HG03571 (cell line): Measurements from ENCODE around the gene OR10A2.
"Not testable (repeated sequence)": the region's sequence is repeated elsewhere in the genome, so short reads cannot be mapped to it uniquely, and the experiment has no call there.

Experiments
- ATAC-seq: cut with Tn5 transposase; IDR thresholded peaks from one replicate; pipeline ENCODE4 v1.9.1; 2021; ENCODE audit not compliant: unreplicated experiment

The OR10A2 gene

GRCh38 chr11:6862961-6863360 lies at the start of gene OR10A2:
Gene OR10A2, plus strand, starts transcription at chr11:6863057. Its CDS starts 6,698 bp downstream, at chr11:6869755.
- ATAC-seq = no peak

DNA sequence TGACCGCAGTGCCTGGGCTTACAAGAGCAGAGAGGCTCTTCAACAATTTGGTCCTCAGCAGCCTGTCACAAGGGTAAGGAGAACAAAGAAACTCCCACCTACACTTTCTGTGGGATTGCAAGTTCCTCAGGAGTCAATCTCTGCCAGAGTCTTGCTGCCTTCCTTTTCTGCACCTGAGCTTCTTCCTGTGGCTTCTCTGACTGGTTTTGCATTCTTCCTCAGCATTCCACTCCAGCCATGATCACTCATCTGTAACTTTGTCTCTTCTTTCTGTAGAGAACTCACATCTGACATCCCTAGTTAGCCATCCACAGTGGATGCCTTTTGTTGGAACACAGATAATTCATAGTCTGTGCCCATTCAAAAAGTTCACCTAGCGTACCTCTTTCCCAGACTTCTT lies 49.2 kb upstream of the OR10A2 start:
- ATAC-seq = no peak

- no peak for ATAC-seq
Measured at GRCh38 chr11:6817694-6818093, 45.2 kb upstream of the OR10A2 start.

GRCh38 chr11:6818967-6819366 lies 43.9 kb upstream of the OR10A2 start:
- ATAC-seq = no peak

DNA sequence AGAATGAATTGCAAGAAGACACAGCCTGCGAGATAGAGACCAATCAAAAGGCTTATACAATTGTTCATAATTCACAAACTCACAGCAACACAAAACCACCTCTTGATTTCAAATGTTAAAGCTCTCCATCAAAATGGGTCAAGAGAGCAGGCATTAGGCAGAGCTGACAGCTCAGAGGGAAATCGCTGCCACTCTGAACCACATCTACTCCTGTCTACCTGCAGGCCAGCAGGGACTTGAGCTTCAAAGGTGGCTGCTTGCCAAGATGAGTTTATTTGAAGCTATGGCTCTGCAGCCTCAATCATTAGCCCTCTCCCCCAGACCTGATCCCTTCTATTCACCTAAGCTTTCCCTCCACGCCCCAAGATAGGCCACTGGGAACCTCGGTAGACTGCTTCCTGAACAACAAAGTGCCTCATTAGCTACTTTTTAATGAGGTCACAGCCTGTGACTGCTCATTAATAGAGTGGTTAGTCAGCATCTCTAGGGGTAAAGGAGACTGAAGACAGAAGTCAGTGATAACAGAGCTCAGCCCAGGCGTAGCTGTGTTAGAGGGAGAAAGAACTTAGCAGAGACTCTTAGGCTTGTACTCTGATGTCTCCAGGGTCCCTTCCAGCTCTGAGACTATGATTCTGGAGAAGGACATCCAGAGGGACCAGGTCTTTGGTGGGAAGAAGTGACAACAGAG lies 38.6 kb upstream of the OR10A2 start:
- ATAC-seq = no peak

DNA sequence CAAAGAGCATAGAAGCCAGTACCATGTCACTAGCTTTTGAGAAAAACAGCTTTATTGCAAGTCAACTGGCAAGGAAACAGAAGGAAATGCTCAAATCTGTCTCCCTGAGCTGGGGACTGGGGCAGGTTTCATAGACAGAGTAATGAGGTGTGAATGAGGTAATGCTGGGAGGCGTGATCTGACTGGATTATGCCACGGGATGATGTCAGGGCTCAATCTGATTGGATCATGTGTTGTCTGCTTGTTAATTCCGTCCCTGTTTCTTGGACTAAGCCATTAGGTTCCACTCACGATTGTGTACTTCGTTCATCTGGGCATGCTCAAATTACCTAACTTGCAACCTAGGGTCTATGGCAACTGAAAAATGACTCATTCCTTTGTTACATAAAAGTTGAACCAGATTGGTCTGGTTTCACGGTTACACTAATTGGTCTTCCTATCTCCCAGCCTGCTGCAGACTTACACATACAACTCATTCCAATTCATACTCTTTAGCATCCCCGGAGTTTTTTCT lies 37.6 kb upstream of the OR10A2 start:
- ATAC-seq = no peak

GRCh38 chr11:6828103-6828502 lies 34.8 kb upstream of the OR10A2 start:
- no peak for ATAC-seq

- ATAC-seq = no peak
Measured at GRCh38 chr11:6833356-6833755, 29.5 kb upstream of the OR10A2 start.

DNA sequence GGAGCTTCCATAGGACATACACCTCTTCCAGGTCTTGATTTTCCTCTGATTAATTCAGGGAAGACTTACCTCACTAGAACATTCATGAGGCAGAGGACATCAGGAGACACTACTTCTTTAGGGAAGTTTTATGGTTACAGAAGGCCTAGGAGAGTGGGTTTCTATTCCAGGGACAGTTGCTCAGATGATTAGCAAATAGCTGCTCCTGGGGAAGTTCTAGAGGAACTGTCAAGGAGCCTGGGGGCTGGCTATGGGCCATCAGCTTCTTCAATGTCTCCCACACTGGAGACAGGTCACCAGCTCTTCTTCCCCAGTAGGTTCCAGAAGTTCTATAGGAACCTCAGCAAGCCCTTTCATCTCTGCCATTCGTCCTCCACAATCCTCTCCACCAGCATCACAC lies 28.8 kb upstream of the OR10A2 start:
- no peak for ATAC-seq

- no peak for ATAC-seq
Measured at GRCh38 chr11:6841694-6842093, 21.2 kb upstream of the OR10A2 start.

- ATAC-seq = no peak
Measured at GRCh38 chr11:6843670-6844069, 19.2 kb upstream of the OR10A2 start.

- no peak for ATAC-seq
Measured at GRCh38 chr11:6844356-6844755, 18.5 kb upstream of the OR10A2 start.

- ATAC-seq = no peak
Measured at GRCh38 chr11:6845383-6845782, 17.5 kb upstream of the OR10A2 start, which contains the start of gene OR10A5. Gene OR10A5, plus strand, starts transcription at chr11:6845683. Its CDS starts 0 bp downstream, at chr11:6845683.

DNA sequence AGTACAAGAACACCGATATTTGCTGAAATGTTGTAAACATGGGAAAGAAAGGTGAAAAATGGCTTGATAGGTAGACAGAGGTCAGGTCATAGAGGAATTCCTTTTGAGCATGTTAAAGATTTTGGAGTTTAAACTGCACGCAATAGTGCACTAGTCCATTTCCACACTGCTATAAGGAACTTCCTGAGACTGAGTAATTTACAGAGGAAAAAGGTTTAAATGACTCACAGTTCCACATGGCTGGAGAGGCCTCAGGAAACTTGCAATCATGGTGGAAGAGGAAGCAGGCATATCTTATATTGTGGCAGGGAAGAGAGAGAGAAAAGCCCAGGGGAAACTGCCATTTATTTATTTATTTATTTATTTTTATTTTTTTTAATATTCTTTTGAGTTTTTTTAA lies 12.3 kb upstream of the OR10A2 start:
- ATAC-seq = no peak

DNA sequence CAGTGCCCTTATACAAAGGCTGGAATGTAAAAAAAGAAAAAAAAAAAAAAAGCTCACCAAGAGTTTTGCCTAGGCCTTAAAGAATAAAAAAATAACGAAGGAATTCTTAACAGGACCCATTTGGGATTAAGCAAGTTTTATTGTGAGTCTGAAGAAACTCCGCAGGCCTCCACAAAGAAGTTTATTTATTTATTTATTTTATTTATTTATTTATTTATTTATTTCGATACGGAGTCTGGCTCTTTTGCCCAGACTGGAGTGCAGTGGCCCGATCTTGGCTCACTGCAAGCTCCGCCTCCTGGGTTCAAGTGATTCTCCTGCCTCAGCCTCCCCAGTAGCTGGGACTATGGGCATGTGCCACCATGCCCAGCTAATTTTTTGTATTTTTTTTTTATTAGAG lies 8.1 kb upstream of the OR10A2 start:
- ATAC-seq = not testable (repeated sequence)

DNA sequence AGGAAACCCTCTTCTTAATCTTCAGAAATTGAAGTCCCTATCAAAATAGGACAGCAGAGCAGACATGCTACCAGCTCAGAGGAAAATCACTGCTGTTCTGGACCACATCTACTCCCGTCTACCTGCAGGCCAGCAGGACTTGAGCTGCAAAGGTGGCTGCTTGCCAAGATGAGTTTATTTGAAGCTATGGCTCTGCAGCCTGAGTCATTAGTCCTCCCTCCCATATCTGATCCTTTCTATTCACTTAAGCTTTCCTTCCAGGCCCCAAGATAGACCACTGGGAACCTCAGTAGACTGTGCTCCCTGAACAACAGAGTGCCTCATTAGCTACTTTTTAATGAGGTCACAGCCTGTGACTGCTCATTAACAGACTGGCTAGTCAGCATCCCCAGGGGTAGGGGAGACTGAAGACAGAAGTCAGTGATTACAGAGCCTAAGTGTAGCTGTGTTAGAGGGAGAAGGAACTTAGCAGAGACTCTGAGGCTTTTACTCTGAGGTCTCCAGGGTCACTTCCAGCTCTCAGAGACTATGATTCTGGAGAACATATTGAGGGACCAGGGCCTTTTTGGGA lies 6.8 kb upstream of the OR10A2 start:
- ATAC-seq = no peak

DNA sequence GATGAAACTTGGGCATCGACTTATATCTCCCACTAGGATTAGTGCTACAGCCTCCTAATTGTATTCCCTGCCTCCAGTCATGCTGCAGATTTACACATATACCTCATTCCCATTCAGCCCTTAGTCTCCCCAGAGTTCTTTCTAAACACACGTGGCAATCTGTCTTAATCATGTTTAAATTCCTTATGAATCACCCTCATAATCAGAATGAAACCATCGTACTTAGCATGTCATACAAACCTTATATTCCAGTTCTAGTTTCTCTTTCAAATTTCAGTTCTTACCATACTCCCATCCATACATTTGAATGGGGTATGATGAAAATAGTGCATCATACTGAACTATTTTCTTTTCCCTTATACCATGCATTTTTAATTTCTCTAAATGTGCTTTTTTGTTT lies 6.0 kb upstream of the OR10A2 start:
- ATAC-seq = no peak

- ATAC-seq = no peak
Measured at GRCh38 chr11:6864438-6864837, 1.6 kb downstream of the OR10A2 start.

DNA sequence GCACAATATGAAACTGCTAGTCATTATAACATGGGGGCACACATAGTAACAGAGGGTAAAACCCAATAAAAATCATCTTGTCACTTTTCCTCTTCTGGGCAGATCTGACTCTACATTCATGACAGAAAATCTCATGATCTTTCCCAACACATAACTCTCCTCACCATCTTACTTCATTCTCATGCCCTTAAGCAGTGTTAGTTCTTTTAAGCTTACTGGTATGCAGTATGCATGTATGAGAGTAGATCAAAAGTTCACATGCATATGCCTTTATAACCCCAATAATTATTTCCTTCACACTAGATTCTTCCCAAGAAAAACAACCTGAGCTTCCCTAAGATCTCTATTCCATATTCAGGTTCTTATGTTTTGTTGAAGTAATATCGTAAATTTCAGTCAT lies 8.4 kb downstream of the OR10A2 start:
- ATAC-seq = no peak

DNA sequence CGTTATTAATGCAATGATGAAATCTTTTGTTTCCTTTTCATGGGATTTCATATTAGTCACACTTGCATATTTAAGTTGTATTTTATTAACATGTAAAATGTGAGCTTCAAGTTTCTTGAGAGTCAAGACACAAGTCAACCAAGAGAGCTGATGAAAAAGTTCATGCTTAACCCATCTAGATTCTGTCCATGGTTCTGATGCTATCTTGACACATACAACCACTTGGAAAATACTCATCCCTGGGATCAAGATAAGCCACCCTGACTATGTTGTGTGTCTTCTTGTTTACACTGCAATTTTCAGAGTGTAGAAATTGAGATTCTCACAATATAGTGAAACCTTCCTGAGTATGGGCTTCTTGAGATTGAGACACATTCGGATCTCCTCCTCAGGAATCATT lies 12.9 kb downstream of the OR10A2 start:
- ATAC-seq = no peak

DNA sequence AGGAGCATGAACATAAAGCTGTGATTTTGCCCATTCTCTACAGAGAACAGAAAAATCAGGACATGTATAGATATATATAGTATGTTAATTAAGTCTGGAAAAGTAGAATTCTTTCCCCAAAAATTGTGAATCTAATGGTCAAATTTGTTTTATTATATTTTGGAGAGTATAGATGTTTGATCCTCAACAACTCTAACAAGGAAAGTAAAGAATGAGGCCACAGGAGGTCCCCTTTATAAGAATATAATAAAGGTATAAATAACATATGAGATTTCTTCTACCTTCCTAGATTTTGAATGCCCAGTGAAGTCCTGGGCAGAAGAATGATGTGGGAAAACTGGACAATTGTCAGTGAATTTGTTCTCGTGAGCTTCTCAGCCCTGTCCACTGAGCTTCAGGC lies 13.5 kb downstream of the OR10A2 start, which contains the start of gene OR10A4:
Gene OR10A4 (plus strand): TSS at position 301 of the 400 bp plus-strand sequence. CDS start 23 bp downstream, at position 324.
- ATAC-seq = no peak

DNA sequence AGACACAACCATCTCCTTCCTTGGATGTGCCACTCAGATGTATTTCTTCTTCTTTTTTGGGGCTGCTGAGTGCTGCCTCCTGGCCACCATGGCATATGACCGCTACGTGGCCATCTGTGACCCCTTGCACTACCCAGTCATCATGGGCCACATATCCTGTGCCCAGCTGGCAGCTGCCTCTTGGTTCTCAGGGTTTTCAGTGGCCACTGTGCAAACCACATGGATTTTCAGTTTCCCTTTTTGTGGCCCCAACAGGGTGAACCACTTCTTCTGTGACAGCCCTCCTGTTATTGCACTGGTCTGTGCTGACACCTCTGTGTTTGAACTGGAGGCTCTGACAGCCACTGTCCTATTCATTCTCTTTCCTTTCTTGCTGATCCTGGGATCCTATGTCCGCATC lies 14.1 kb downstream of the OR10A2 start:
- no peak for ATAC-seq

GRCh38 chr11:6882751-6883150 lies 19.9 kb downstream of the OR10A2 start:
- no peak for ATAC-seq
